Central memory CD4-positive, alpha-beta T cell (primary cell): ENCODE measurements around the gene BFAR.
"Not testable (repeated sequence)": the region's sequence is repeated elsewhere in the genome, so short reads cannot be mapped to it uniquely, and the experiment has no call there.

Source experiments
- DNase-seq: peaks from one replicate; pipeline ENCODE4 v3.0.0; 2022

Gene BFAR

GRCh38 chr16:14636179-14636950 is 3.6 kb downstream of the BFAR start:
- DNase-seq, result not testable (repeated sequence)

- DNase-seq, result not testable (repeated sequence)
Observed at GRCh38 chr16:14636951-14637240, 4.1 kb downstream of the BFAR start.

GRCh38 chr16:14640538-14640937 is 7.8 kb downstream of the BFAR start:
- no peak for DNase-seq

GRCh38 chr16:14641206-14641605 is 8.5 kb downstream of the BFAR start:
- DNase-seq, result no peak

- DNase-seq, result no peak
Observed at GRCh38 chr16:14641926-14642325, 9.2 kb downstream of the BFAR start.

- DNase-seq, result no peak
Observed at GRCh38 chr16:14649816-14650215, 17.1 kb downstream of the BFAR start.

- DNase-seq, result no peak
Observed at GRCh38 chr16:14650629-14651028, 17.9 kb downstream of the BFAR start.

- DNase-seq, result no peak
Observed at GRCh38 chr16:14652726-14653125, 20.0 kb downstream of the BFAR start.

GRCh38 chr16:14658063-14658462 is 25.3 kb downstream of the BFAR start:
- no peak for DNase-seq

- DNase-seq, result no peak
Observed at GRCh38 chr16:14667347-14668266, 34.9 kb downstream of the BFAR start.

- no peak for DNase-seq
Observed at GRCh38 chr16:14668556-14669223, 35.9 kb downstream of the BFAR start.

- no peak for DNase-seq
Observed at GRCh38 chr16:14669776-14670175, 37.0 kb downstream of the BFAR start.

- DNase-seq, result no peak
Observed at GRCh38 chr16:14672403-14672971, 39.7 kb downstream of the BFAR start.

- DNase-seq, result no peak
Observed at GRCh38 chr16:14676633-14677032, 43.9 kb downstream of the BFAR start.

GRCh38 chr16:14677627-14678026 is 44.9 kb downstream of the BFAR start:
- DNase-seq, result no peak

GRCh38 chr16:14678748-14679497 is 46.2 kb downstream of the BFAR start:
- DNase-seq, result no peak

GRCh38 chr16:14680396-14680795 is 47.6 kb downstream of the BFAR start:
- DNase-seq, result not testable (repeated sequence)

- no peak for DNase-seq
Observed at GRCh38 chr16:14681115-14681514, 48.4 kb downstream of the BFAR start.

- DNase-seq, result no peak
Observed at GRCh38 chr16:14682121-14682520, 49.4 kb downstream of the BFAR start.

GRCh38 chr16:14685870-14686793 is 53.4 kb downstream of the BFAR start:
- not testable (repeated sequence) for DNase-seq

GRCh38 chr16:14694129-14694528 is 61.4 kb downstream of the BFAR start, which contains the start of gene PLA2G10:
TSS of gene PLA2G10 (minus strand) at chr16:14694308. CDS start at chr16:14694229, 79 bp downstream.
- not testable (repeated sequence) for DNase-seq
